ENCODE data around the gene NCOA1.

NCOA1 gene

GRCh38 chr2:24756789-24757188 is 265.7 kb downstream of the NCOA1 start (continued):
- TF ChIP-seq PATZ1 (CRISPR knock-in tag; IDR thresholded peaks at IDR 0.05; ENCODE audit: borderline replicate concordance) = no peak
- TF ChIP-seq ZFP30 (CRISPR knock-in tag; IDR thresholded peaks at IDR 0.05) = no peak
- no peak for TF ChIP-seq PPARA (CRISPR knock-in tag; IDR thresholded peaks at IDR 0.05; ENCODE audit: borderline replicate concordance)

GRCh38 chr2:24761866-24762265 is 270.8 kb downstream of the NCOA1 start:
- no peak; the same call in 2 of the 3 replicates for ATAC-seq
- TF ChIP-seq BACH2 (CRISPR knock-in tag; IDR thresholded peaks at IDR 0.05; ENCODE audit: borderline replicate concordance) = no peak
- TF ChIP-seq TCF4 (CRISPR knock-in tag; IDR thresholded peaks at IDR 0.05; ENCODE audit: borderline replicate concordance) = no peak
- no peak for TF ChIP-seq CSRNP3 (CRISPR knock-in tag; IDR thresholded peaks at IDR 0.05)
- TF ChIP-seq TSHZ2 (CRISPR knock-in tag; IDR thresholded peaks at IDR 0.05) = no peak
- no peak for TF ChIP-seq ZNF70 (CRISPR knock-in tag; IDR thresholded peaks at IDR 0.05)
- no peak for TF ChIP-seq ARNTL (CRISPR knock-in tag; IDR thresholded peaks at IDR 0.05; ENCODE audit: borderline replicate concordance, low read depth)
- TF ChIP-seq ZFP30 (CRISPR knock-in tag; IDR thresholded peaks at IDR 0.05) = no peak
- no peak for TF ChIP-seq RARB (CRISPR knock-in tag; IDR thresholded peaks at IDR 0.05)
- TF ChIP-seq PATZ1 (CRISPR knock-in tag; IDR thresholded peaks at IDR 0.05; ENCODE audit: borderline replicate concordance) = no peak
- TF ChIP-seq ESRRG (CRISPR knock-in tag; IDR thresholded peaks at IDR 0.05) = no peak
- no peak for TF ChIP-seq CREB5 (CRISPR knock-in tag; IDR thresholded peaks at IDR 0.05; ENCODE audit: low read depth)
- TF ChIP-seq TOX (CRISPR knock-in tag; IDR thresholded peaks at IDR 0.05; ENCODE audit: borderline replicate concordance) = no peak
- no peak for TF ChIP-seq ISL1 (CRISPR knock-in tag; IDR thresholded peaks at IDR 0.05)
- TF ChIP-seq GLIS3 (CRISPR knock-in tag; IDR thresholded peaks at IDR 0.05) = no peak
- TF ChIP-seq ZC3H10 (CRISPR knock-in tag; IDR thresholded peaks at IDR 0.05) = no peak

- TF ChIP-seq PATZ1 (CRISPR knock-in tag; IDR thresholded peaks at IDR 0.05; ENCODE audit: borderline replicate concordance) (no peak), TOX (CRISPR knock-in tag; IDR thresholded peaks at IDR 0.05; ENCODE audit: borderline replicate concordance) (no peak), PPARA (CRISPR knock-in tag; IDR thresholded peaks at IDR 0.05; ENCODE audit: borderline replicate concordance) (no peak), TCF4 (CRISPR knock-in tag; IDR thresholded peaks at IDR 0.05; ENCODE audit: borderline replicate concordance) (no peak), RARB (CRISPR knock-in tag; IDR thresholded peaks at IDR 0.05) (no peak), ZFP3 (CRISPR knock-in tag; IDR thresholded peaks at IDR 0.05) (no peak), CSDC2 (CRISPR knock-in tag; IDR thresholded peaks at IDR 0.05) (no peak), CSRNP3 (CRISPR knock-in tag; IDR thresholded peaks at IDR 0.05) (no peak), ESRRG (CRISPR knock-in tag; IDR thresholded peaks at IDR 0.05) (no peak)
- no peak for ATAC-seq
Observed at GRCh38 chr2:24762518-24762917, 271.5 kb downstream of the NCOA1 start.

Data from SK-N-SH treated with all-trans-retinoic acid at 6 μM for 48 hours (cell line).